WTC11 (cell line): ENCODE data around the gene PLEKHA5. TPM values are rescaled to one million over a fixed set of nuclear protein-coding genes. Genes with fewer than 3 reads are reported as not detected.

ENCODE experiments used
- ATAC-seq: fragments of 200-7000 bp; cut with Tn5 transposase; 2 replicates; pipeline ENCODE4 v1.10.0; 2021; ENCODE audit warnings: mild to moderate bottlenecking, moderate library complexity
- CTCF ChIA-PET: fragments of 300-600 bp; sonication (Branson Sonifier 250); formaldehyde crosslinking; loops from one replicate; lab custom pipeline; 2021; ENCODE audit warnings: antibody characterized with exemption; lab: Charles Lee
- POLR2A ChIA-PET: fragments of 350-600 bp; sonication (Branson Sonifier 250); formaldehyde crosslinking; loops from one replicate; lab custom pipeline; 2021; ENCODE audit warnings: antibody characterized with exemption; lab: Charles Lee
- DNase-seq: peaks from one replicate; pipeline ENCODE4 v3.0.0; 2021; ENCODE audit warnings: low spot score
- H3K27ac Mint-ChIP-seq: 2 replicates; pipeline ENCODE4 v1.8.0; 2021; ENCODE audit warnings: mixed read lengths
- H3K27me3 Mint-ChIP-seq: 2 replicates; pipeline ENCODE4 v1.8.0; 2021; ENCODE audit warnings: low read depth, mild to moderate bottlenecking, moderate library complexity, mixed read lengths
- H3K36me3 Mint-ChIP-seq: 2 replicates; pipeline ENCODE4 v1.8.0; 2021; ENCODE audit warnings: mixed read lengths
- H3K4me1 Mint-ChIP-seq: 2 replicates; pipeline ENCODE4 v1.8.0; 2022; ENCODE audit warnings: mixed read lengths
- H3K4me3 Mint-ChIP-seq: 2 replicates; pipeline ENCODE4 v1.8.0; 2021; ENCODE audit warnings: mild to moderate bottlenecking, moderate library complexity, mixed read lengths
- H3K9me3 Mint-ChIP-seq: 2 replicates; pipeline ENCODE4 v1.8.0; 2021; ENCODE audit warnings: mixed read lengths
- AR ChIP-seq: fragments of 250-450 bp; sonication (Bioruptor Pico); IDR thresholded peaks from 2 replicates; pipeline ENCODE4 v1.9.0; 2021; ENCODE audit warnings: mild to moderate bottlenecking
- CTCF ChIP-seq: fragments of 200-600 bp; IDR thresholded peaks from 2 replicates; pipeline ENCODE4 v1.8.0; 2022; ENCODE audit warnings: antibody characterized with exemption
- EMX1 ChIP-seq: fragments of 250-450 bp; sonication (Bioruptor Pico); IDR thresholded peaks from 2 replicates; pipeline ENCODE4 v1.8.0; 2021; ENCODE audit warnings: mild to moderate bottlenecking
- ERG ChIP-seq: fragments of 250-450 bp; sonication (Bioruptor Pico); IDR thresholded peaks from 2 replicates; pipeline ENCODE4 v1.8.0; 2021; ENCODE audit warnings: mild to moderate bottlenecking
- NFATC4 ChIP-seq: fragments of 250-450 bp; sonication (Bioruptor Pico); IDR thresholded peaks from 2 replicates; pipeline ENCODE4 v1.9.0; 2021; ENCODE audit warnings: mild to moderate bottlenecking
- PREB ChIP-seq: sonication (generic); formaldehyde crosslinking; IDR thresholded peaks from 2 replicates; pipeline ENCODE4 v1.8.1; 2022; ENCODE audit warnings: mild to moderate bottlenecking, missing genetic modification reagents, moderate library complexity, borderline replicate concordance
- SMAD4 ChIP-seq: sonication (generic); formaldehyde crosslinking; IDR thresholded peaks from 2 replicates; pipeline ENCODE4 v1.8.0; 2022; ENCODE audit warnings: mild to moderate bottlenecking, missing genetic modification reagents
- SP1 ChIP-seq: sonication (generic); formaldehyde crosslinking; conservative IDR thresholded peaks from 2 replicates; pipeline ENCODE4 v1.8.1; 2022; ENCODE audit warnings: missing genetic modification reagents
- ZBTB21 ChIP-seq: sonication (generic); formaldehyde crosslinking; IDR thresholded peaks from 2 replicates; pipeline ENCODE4 v1.8.1; 2023; ENCODE audit warnings: mild to moderate bottlenecking, missing genetic modification reagents, borderline replicate concordance
- ZNF281 ChIP-seq: sonication (generic); formaldehyde crosslinking; IDR thresholded peaks from 2 replicates; pipeline ENCODE4 v1.8.0; 2023; ENCODE audit warnings: mild to moderate bottlenecking, missing genetic modification reagents
- ZNF425 ChIP-seq: fragments of 250-450 bp; sonication (Bioruptor Pico); conservative IDR thresholded peaks from 2 replicates; pipeline ENCODE4 v1.9.0; 2021; ENCODE audit warnings: mild to moderate bottlenecking
- ZNF512 ChIP-seq: sonication (generic); formaldehyde crosslinking; IDR thresholded peaks from 2 replicates; pipeline ENCODE4 v1.8.1; 2022; ENCODE audit warnings: missing genetic modification reagents, borderline replicate concordance
- total RNA-seq: library from RNA; stranded (reverse); gene quantifications from 3 replicates; pipeline ENCODE4 v1.2.3, GENCODE V29; 2021

Gene PLEKHA5
- total RNA-seq, 1 experiment from 2014 or later, result 61.1 TPM

- Mint-ChIP-seq H3K27ac (0 out of 2 replicates have a peak overlapping the region, but pooled peaks have one; percentile 3), H3K4me3 (no peak overlapping the region), H3K4me1 (peaks cover 26% of the 10 kb centered on the region), H3K36me3 (peaks cover 34% of the 10 kb centered on the region), H3K9me3 (no peaks in the 10 kb centered on the region)
- POLR2A ChIA-PET, result interaction anchor here (0.5 kb wide), 1 partner anchor 321 kb away, joined by 3 read pairs; no protein-coding TSS in a partner anchor
- CTCF ChIA-PET, result no interaction called here
- no peak for DNase-seq
- TF ChIP-seq EMX1 (no peak), ZBTB21 (CRISPR knock-in tag) (no peak), ZNF512 (CRISPR knock-in tag) (no peak), ZNF281 (CRISPR knock-in tag) (no peak), ERG (CRISPR knock-in tag) (no peak), CTCF (no peak), SP1 (no peak), SMAD4 (CRISPR knock-in tag) (no peak), ZNF425 (CRISPR knock-in tag) (no peak), AR (no peak), NFATC4 (CRISPR knock-in tag) (no peak), PREB (no peak)
- TF ChIP-seq, all 79 proteins: peak for 0
- no peaks in the 10 kb centered on the region for H3K27me3 Mint-ChIP-seq
- ATAC-seq, result no peak
These were observed 15.5 kb downstream of the PLEKHA5 start for GRCh38 chr12:19144985-19145384.
